HG03469 (cell line): ENCODE data around the gene OLFML3.
"Not testable (repeated sequence)": the region's sequence is repeated elsewhere in the genome, so short reads cannot be mapped to it uniquely, and the experiment has no call there.

Experiments
- ATAC-seq: cut with Tn5 transposase; IDR thresholded peaks from one replicate; pipeline ENCODE4 v1.9.1; 2021; ENCODE audit warnings: mild to moderate bottlenecking, moderate library complexity, moderate number of reproducible peaks; ENCODE audit not compliant: unreplicated experiment

OLFML3 gene

DNA sequence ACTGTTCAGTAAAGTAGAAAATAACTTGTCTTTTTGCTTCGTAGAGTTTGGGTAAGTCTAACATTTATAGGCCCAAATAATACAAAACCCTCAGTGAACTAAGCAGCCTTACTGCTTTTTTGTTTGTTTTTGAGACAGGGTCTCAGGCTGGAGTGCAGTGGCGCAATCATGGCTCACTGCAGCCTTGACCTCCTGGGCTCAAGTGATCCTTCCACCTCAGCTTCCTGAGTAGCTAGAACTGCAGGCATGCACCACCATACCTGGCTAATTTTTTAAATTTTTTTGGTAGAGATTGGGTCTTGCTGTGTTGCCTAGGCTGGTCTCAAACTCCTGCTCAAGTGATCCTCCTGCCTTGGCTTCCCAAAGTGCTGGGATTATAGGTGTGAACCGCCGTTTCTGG lies 31.1 kb upstream of the OLFML3 start:
- not testable (repeated sequence) for ATAC-seq

- no peak for ATAC-seq
Measured at GRCh38 chr1:113949007-113949406, 30.3 kb upstream of the OLFML3 start.

DNA sequence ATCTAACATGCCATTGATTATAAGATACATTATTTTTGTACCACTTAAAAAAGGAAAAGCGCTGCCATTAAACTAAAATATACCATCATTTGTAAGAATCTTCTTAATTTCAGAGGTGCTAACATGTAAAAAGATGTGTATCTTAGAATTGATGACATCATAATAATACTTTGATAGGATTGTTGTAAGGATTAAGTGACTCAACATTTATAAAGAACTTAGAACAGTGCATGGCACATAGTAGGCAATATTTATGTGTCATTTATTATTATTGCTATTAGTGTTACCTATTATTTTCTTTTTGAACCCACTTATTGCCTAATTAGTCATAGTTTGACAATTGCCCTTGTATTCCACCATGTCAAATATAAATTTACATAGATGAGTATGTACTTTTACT lies 28.4 kb upstream of the OLFML3 start:
- no peak for ATAC-seq

- ATAC-seq: no peak
Measured at GRCh38 chr1:113951719-113952118, 27.6 kb upstream of the OLFML3 start.

- no peak for ATAC-seq
Measured at GRCh38 chr1:113957984-113958383, 21.3 kb upstream of the OLFML3 start.

- no peak for ATAC-seq
Measured at GRCh38 chr1:113958691-113959090, 20.6 kb upstream of the OLFML3 start.

DNA sequence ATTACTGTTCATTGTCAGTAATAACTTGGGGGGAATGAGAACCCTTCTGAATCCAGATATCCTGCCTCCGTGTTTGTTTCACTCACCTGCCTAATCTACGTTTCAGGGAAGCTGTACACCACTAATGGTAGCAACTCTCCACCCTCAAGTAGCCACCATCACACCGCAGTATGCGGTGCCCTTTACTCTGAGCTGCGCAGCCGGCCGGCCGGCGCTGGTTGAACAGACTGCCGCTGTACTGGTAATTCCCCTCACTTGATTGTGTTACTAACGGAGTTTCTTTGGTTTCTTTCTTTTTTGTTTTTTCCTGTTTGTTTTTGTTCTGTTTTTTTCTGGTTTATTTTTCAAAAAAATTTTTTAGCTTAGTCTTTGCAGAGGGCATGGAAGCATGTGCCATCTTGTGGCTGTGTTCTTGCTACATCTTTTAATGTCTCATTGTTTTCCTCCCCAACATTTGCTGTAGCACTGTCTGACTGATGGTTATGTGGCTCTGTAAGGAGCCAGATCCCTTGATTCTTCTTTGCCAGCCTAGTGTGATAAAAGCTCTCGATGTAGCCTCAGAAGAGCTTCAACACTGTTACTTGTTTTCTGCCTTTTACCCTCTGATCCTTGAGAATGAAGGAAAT lies 15.9 kb upstream of the OLFML3 start:
- ATAC-seq: no peak

DNA sequence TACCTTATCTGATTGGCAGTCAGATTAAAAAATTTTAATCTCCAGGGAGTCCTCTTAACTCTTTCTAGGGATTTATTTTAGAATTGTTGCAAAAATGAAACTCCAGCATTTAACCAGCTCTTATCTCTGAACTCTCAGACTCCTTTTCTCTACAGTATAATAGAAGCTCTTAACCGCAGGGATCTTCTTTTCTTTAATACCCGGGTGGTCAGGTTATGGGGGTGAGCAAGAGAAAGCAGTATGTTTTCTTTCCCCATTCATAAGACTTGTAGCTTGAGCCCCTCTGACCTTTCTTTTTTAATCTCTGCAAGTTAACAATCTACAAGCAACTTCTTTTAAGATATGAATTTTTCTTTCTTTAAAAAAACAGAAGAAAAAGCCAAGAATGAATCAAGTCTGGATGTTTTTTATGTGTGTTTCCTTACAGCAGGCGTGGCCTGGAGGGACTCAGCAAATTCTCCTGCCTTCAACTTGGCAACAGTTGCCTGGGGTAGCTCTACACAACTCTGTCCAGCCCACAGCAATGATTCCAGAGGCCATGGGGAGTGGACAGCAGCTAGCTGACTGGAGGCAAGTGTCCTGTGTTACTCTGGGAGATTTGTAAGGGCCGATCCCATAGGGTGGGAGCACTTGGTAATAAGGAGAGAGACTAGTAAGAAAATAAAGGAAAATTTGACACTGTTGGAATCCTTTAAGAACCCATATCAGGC lies 13.4 kb upstream of the OLFML3 start:
- ATAC-seq: no peak

GRCh38 chr1:113972954-113973353 lies 6.3 kb upstream of the OLFML3 start:
- ATAC-seq: no peak

DNA sequence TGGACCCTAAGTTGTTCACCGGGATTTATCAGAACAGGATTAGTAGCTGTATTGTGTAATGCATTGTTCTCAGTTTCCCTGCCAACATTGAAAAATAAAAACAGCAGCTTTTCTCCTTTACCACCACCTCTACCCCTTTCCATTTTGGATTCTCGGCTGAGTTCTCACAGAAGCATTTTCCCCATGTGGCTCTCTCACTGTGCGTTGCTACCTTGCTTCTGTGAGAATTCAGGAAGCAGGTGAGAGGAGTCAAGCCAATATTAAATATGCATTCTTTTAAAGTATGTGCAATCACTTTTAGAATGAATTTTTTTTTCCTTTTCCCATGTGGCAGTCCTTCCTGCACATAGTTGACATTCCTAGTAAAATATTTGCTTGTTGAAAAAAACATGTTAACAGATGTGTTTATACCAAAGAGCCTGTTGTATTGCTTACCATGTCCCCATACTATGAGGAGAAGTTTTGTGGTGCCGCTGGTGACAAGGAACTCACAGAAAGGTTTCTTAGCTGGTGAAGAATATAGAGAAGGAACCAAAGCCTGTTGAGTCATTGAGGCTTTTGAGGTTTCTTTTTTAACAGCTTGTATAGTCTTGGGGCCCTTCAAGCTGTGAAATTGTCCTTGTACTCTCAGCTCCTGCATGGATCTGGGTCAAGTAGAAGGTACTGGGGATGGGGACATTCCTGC lies 3.9 kb upstream of the OLFML3 start:
- ATAC-seq: no peak

- ATAC-seq: no peak
Measured at GRCh38 chr1:113976609-113977278, 2.5 kb upstream of the OLFML3 start.

DNA sequence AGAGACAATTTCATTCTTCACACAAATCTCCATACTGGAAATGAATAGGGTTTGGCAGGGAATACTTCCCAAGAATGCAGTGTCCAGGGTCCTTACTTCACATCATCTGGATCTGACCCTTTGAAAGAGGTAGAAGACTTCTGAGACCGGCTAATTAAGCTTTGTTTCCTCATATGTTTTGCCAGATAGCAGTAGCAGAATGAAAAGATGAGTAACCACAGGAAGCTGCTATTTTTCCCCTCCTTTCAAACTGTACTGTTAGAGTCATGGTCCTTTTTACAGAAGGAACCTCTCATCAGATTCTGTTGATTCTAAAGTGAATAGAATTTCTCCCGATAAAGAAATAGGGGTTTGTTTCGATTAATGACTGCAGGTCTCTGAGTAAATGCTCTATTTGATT lies 1.4 kb upstream of the OLFML3 start:
- no peak for ATAC-seq

DNA sequence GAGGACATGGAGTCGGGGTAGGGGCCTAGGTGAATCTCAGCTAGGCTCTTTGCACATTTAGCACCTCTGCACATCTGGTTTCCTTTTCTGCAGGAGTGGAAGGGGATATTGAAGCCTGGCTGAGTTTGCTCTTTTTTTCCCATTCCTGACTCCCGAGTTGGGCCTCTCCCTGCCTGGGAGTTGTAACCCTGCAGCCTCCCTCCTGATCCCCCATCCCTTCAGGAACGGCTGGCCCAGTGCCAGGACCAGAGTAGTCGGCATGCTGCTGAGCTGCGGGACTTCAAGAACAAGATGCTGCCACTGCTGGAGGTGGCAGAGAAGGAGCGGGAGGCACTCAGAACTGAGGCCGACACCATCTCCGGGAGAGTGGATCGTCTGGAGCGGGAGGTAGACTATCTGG lies 836 bp downstream of the OLFML3 start:
- ATAC-seq: no peak

GRCh38 chr1:113981962-113982931 lies 3.0 kb downstream of the OLFML3 start:
- ATAC-seq: no peak

GRCh38 chr1:113982949-113983348 lies 3.7 kb downstream of the OLFML3 start:
- no peak for ATAC-seq

GRCh38 chr1:113983391-113983790 lies 4.1 kb downstream of the OLFML3 start:
- no peak for ATAC-seq

- ATAC-seq: no peak
Measured at GRCh38 chr1:113983826-113984225, 4.6 kb downstream of the OLFML3 start.

- no peak for ATAC-seq
Measured at GRCh38 chr1:113984710-113985109, 5.4 kb downstream of the OLFML3 start.

DNA sequence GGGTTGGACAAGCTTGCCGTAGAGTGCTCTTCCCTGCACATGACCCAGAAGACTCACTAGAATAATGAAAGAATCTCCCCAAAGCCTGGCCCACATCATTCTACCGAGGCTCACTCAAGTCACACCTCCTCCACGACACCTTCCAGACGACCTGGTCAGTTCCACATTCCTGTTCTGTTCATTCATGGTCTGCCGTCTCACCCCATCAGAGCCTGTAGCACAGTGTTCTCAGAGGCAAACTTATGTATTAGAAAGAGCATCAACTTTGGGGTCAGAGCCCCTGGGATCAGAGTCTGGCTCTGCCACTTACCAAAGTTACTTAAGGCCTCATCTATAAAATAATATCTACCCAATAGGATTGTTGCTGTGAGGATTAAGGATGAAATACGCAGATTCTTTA lies 7.5 kb downstream of the OLFML3 start:
- ATAC-seq: no peak

- no peak for ATAC-seq
Measured at GRCh38 chr1:113987259-113987658, 8.0 kb downstream of the OLFML3 start.
